GM21367 (cell line): ENCODE measurements around the gene FOXF1.

ENCODE experiments used
- ATAC-seq: cut with Tn5 transposase; IDR thresholded peaks from one replicate; pipeline ENCODE4 v1.9.1; 2021; ENCODE audit not compliant: unreplicated experiment

The FOXF1 gene

DNA sequence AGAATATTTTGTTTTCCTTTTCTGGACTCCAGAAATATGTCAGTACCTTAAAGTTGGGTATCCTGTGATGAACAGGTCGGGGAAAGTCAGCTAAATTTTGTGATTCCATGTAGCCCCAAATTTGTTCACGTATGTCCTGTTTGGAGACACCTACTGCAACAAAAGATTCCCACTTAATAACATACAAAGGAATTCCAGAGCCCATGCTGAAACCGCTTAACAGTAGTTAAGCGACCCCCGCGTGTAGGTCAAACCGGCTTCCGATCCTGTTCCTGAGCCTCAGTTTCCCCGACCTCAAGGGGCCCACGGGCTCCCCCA is 44.2 kb downstream of the FOXF1 start:
- no peak for ATAC-seq

DNA sequence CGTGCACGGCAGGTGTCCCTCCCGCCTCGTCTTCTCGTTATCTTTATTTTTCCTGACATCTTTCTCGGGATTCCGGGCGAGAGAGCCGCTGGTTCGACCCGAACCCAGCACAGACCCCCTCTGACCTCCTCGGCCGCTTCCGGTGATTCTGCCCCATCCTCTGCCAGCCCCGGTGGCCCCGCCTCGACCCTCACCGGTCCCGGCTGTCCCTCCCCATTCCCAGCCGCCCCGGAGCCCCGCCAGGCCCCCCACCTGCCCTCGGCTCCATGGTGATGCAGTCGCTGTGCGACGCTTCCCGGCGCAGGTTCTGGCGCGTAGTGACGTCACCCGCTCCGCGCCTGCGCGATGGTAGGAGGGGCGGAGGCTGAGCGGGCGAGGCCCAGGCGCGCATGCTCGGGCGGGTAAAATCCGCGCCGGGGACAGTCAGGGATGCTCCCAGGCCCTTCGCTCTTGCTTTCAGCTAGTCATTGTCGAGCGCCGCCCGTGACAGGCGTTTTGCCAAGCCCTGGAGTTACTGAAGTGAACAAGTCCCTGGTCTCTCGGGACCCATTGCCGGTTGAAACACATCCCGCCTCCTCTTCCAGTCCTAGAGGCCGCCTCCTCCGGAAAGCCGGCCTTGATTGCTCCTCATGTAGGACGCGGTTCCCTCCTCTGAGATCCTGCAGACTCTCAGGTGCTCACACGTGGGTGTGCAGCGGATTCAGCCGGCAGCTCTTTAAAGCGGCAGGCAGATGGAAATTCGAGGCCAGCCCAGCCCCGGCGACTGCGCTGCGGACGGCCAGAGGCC is 44.8 kb downstream of the FOXF1 start, which contains the start of gene MTHFSD:
MTHFSD (minus strand) TSS at position 319 of the 787 bp plus-strand sequence; CDS start at position 268, 51 bp downstream.
- peak; percentile 68 for ATAC-seq

DNA sequence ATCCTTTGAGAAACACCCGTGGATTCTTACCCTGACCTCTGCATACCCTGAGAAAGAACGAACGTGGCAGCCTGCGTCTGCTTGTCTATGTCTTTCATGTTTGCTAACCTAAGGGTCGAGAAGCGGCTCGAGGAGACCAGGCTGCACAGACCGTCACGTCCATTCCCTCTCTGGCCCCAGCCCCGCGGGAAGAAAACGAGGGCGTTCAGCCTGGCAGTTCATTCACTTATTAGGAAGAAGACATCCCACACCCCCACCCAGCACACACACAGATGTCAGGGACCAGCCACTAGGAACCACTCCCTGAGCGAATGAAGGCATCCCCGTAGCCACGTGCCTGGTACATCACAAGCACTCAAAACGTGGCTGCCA is 45.4 kb downstream of the FOXF1 start:
- ATAC-seq: no peak

- ATAC-seq: no peak
Observed at GRCh38 chr16:86556576-86556975, 46.2 kb downstream of the FOXF1 start.

DNA sequence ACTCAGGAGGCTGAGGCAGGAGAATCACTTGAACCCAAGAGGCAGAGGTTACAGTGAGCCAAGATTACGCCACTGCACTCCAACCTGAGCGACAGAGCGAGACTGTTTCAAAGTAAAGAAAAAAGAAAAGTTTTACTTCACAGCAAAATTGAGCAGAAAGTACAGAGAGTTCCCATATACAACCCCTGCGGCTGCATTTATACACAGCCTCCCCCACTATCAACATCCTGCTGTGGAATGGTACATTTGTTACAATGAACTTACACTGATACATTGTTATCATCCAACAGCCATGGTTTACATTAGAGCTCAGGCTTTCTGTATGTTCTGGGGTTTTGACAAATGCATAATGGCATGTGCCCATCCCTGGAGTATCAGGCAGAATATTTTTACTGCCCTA is 47.3 kb downstream of the FOXF1 start:
- no peak for ATAC-seq

DNA sequence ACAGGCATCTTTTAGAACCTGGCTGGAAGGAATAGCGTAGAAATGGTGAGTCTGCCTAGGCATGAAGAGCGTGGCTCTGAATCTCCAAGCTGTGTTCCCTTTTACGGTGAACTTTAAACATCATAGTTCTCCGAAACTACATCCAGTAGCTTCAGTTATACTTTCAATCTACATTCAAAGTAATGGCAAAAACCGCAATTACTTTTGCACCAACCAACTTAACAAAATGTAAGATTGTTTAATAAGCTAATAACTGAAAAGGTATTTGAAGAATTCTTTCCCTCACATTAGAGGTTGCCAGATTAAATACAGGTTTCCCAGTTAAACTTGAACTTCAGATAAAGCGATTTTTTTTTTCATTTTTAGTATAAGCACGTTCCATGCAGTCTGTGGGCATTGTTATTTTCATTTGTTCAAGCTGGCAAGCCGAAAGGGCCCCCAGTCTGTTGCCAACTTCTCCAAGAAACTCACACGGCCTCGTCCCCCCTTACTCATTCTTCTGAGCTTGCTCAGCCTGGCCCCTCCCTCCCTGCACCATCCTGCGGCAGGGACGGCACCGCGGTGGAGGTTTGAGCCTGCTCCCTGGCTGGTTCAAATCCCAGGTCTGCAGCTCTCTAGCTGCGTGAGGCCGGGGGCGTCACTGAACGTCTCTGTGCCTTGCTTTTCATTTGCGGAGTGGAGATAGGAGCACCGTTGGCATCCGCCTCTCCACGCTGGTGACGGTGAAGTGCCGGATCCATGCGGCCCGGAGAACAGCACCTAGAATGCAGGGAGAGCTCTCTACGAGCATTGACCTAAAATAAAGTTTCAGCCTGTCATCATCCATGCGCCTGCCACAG is 48.2 kb downstream of the FOXF1 start:
- ATAC-seq: no peak

GRCh38 chr16:86559802-86560305 is 49.5 kb downstream of the FOXF1 start:
- ATAC-seq: no peak

GRCh38 chr16:86562356-86562755 is 52.0 kb downstream of the FOXF1 start:
- ATAC-seq: no peak

GRCh38 chr16:86563469-86564345 is 53.4 kb downstream of the FOXF1 start:
- peak; percentile 80 for ATAC-seq
